SK-N-MC (cell line): ENCODE data around the gene B9D2.

Experiments
- EZH2 ChIP-seq: fragments of 200-600 bp; sonication (generic); IDR thresholded peaks from one replicate; pipeline ENCODE4 v1.6.1; 2017; ENCODE audit warnings: antibody characterized with exemption
- POLR2AphosphoS5 ChIP-seq: IDR thresholded peaks from 2 replicates; pipeline ENCODE4 v1.6.1; 2012; ENCODE audit warnings: mild to moderate bottlenecking, low read depth, low read length, borderline replicate concordance

DNA sequence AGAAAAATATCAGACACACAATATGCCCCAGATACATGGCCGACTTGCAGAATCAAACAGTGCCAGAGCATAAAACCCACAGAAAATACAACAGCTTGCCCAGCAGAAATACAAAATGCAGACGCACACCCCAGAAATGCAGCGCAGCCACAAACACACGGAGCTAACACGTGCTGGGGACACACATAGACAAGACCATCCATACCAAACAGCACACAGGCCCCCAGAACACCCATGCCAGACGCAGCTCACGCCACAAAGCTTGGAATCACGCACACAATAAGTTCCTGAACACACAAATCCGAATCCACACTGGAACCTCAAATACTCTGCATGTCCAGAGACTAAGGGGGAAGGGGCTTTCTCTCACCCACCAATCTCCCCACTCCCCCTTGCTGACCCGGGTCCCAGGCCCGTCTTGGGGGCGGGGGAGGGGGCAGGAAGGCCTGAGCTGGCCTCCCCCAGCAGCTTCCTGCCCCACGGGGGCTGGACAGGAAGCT is 36.8 kb downstream of the B9D2 start:
- TF ChIP-seq POLR2AphosphoS5 (no peak; the same call in 1 of the 2 replicates), EZH2 (no peak)
